ENCODE data around the gene SMIM3. TPM values are rescaled to one million over a fixed set of nuclear protein-coding genes. Genes with fewer than 3 reads are reported as not detected.

SMIM3 gene
- total and polyA plus RNA-seq, 2 of the 4 experiments (the other 2 are of a cell fraction), result 37.5 to 53.4 TPM

- in situ Hi-C loops (cut with MboI; ENCODE audit: low sequenced_read_pairs) (no loop called here), dilution Hi-C loops (cut with HindIII; ENCODE audit: low sequenced_read_pairs, unreplicated experiment) (no loop called here), intact Hi-C loops (cut with micrococcal nuclease) (no loop called here)
- Histone ChIP-seq H3K9me1 (ENCODE audit: insufficient read depth, low read length) (no peaks in the 10 kb centered on the region), H3K4me1 (ENCODE audit: control insufficient read depth, insufficient read depth, low read length) (peaks cover 5% of the 10 kb centered on the region; the same call in 1 of the 2 replicates), H2BK20ac (ENCODE audit: low read depth, low read length) (no peak overlapping the region), H3K4ac (ENCODE audit: low read depth, low read length) (no peak overlapping the region), H3K4me2 (ENCODE audit: low read depth, low read length) (no peak overlapping the region), H3K79me1 (ENCODE audit: low read depth in 1 of 2, low read length in 2 of 2) (no peaks in the 10 kb centered on the region), H3K36me3 (ENCODE audit: control insufficient read depth, insufficient read depth, low read length) (no peaks in the 10 kb centered on the region), H4K20me1 (ENCODE audit: insufficient read depth, low read length) (no peaks in the 10 kb centered on the region), H3K18ac (ENCODE audit: low read depth, low read length) (no peak overlapping the region), H2BK15ac (ENCODE audit: low read depth, low read length) (no peak overlapping the region), H3K27me3 (ENCODE audit: control insufficient read depth, insufficient read depth, low read length) (no peaks in the 10 kb centered on the region), H2AK5ac (ENCODE audit: low read depth, low read length) (no peak overlapping the region), H3K9me3 (ENCODE audit: control insufficient read depth, insufficient read depth, low read length) (peaks cover 2% of the 10 kb centered on the region; the same call in 1 of the 2 replicates), H2BK120ac (ENCODE audit: low read depth, low read length) (no peak overlapping the region), H2AFZ (replicated peaks; ENCODE audit: low read length, poor library complexity) (no peak overlapping the region), H3K56ac (ENCODE audit: extremely low read depth, insufficient read depth, low read length) (no peak overlapping the region), H3K4me3 (ENCODE audit: insufficient read depth, low read depth, low read length) (no peak overlapping the region), H2AK9ac (replicated peaks; ENCODE audit: low read depth, low read length, poor library complexity) (no peak overlapping the region), H4K91ac (ENCODE audit: insufficient read depth, low read depth, low read length) (no peak overlapping the region), H4K8ac (ENCODE audit: low read depth in 2 of 2, low read length in 2 of 2) (no peak overlapping the region), H3K23ac (ENCODE audit: low read depth, low read length) (no peak overlapping the region), H3K27ac (ENCODE audit: insufficient read depth, low read length) (no peak overlapping the region), H3K14ac (replicated peaks; ENCODE audit: low read depth, low read length) (no peak overlapping the region), H2BK5ac (ENCODE audit: low read depth, low read length, poor library complexity, severe bottlenecking) (no peak overlapping the region), H4K5ac (ENCODE audit: low read depth, low read length) (no peak overlapping the region), H3K9ac (ENCODE audit: low read depth, low read length) (no peak overlapping the region)
- TF ChIP-seq, protein P1, sequence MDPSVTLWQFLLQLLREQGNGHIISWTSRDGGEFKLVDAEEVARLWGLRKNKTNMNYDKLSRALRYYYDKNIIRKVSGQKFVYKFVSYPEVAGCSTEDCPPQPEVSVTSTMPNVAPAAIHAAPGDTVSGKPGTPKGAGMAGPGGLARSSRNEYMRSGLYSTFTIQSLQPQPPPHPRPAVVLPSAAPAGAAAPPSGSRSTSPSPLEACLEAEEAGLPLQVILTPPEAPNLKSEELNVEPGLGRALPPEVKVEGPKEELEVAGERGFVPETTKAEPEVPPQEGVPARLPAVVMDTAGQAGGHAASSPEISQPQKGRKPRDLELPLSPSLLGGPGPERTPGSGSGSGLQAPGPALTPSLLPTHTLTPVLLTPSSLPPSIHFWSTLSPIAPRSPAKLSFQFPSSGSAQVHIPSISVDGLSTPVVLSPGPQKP (IDR thresholded peaks at IDR 0.05; ENCODE audit: borderline replicate concordance, low read depth, low read length), result no peak
- TF ChIP-seq CEBPB (IDR thresholded peaks at IDR 0.05; ENCODE audit: low read depth, low read length) (no peak), RFX5 (IDR thresholded peaks at IDR 0.05; ENCODE audit: low read depth, low read length) (no peak), BHLHE40 (IDR thresholded peaks at IDR 0.05; ENCODE audit: low read depth, low read length) (no peak), RAD21 (IDR thresholded peaks at IDR 0.05; ENCODE audit: low read length) (no peak), FOS (IDR thresholded peaks at IDR 0.05; ENCODE audit: low read depth, low read length) (no peak), SMC3 (IDR thresholded peaks at IDR 0.05; ENCODE audit: low read depth, low read length) (no peak), NFE2L2 (IDR thresholded peaks at IDR 0.05; ENCODE audit: low read depth, low read length) (no peak)
- TF ChIP-seq, protein P2, sequence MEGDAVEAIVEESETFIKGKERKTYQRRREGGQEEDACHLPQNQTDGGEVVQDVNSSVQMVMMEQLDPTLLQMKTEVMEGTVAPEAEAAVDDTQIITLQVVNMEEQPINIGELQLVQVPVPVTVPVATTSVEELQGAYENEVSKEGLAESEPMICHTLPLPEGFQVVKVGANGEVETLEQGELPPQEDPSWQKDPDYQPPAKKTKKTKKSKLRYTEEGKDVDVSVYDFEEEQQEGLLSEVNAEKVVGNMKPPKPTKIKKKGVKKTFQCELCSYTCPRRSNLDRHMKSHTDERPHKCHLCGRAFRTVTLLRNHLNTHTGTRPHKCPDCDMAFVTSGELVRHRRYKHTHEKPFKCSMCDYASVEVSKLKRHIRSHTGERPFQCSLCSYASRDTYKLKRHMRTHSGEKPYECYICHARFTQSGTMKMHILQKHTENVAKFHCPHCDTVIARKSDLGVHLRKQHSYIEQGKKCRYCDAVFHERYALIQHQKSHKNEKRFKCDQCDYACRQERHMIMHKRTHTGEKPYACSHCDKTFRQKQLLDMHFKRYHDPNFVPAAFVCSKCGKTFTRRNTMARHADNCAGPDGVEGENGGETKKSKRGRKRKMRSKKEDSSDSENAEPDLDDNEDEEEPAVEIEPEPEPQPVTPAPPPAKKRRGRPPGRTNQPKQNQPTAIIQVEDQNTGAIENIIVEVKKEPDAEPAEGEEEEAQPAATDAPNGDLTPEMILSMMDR (conservative IDR thresholded peaks at IDR 0.05; ENCODE audit: low read depth, low read length), result no peak
- no TSS peak for BruUV-seq (replicated peaks)
- DNase-seq, result no peak
- CTCF ChIA-PET, result no interaction called here
- no peak for ATAC-seq (ENCODE audit: low read depth)
- POLR2A ChIA-PET (ENCODE audit: unreplicated experiment), result no interaction called here
- no CpG with 5 or more reads among the region's 1 CpG for WGBS, 2 experiments (ENCODE audit: extremely low coverage in 2 of 2, insufficient read length in 1 of 2)
Observed at GRCh38 chr5:150765799-150766169, 12.8 kb upstream of the SMIM3 start.

Measured in IMR-90 (cell line).